ENCODE results near the gene KDSR.

The KDSR gene, protein sequence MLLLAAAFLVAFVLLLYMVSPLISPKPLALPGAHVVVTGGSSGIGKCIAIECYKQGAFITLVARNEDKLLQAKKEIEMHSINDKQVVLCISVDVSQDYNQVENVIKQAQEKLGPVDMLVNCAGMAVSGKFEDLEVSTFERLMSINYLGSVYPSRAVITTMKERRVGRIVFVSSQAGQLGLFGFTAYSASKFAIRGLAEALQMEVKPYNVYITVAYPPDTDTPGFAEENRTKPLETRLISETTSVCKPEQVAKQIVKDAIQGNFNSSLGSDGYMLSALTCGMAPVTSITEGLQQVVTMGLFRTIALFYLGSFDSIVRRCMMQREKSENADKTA

DNA sequence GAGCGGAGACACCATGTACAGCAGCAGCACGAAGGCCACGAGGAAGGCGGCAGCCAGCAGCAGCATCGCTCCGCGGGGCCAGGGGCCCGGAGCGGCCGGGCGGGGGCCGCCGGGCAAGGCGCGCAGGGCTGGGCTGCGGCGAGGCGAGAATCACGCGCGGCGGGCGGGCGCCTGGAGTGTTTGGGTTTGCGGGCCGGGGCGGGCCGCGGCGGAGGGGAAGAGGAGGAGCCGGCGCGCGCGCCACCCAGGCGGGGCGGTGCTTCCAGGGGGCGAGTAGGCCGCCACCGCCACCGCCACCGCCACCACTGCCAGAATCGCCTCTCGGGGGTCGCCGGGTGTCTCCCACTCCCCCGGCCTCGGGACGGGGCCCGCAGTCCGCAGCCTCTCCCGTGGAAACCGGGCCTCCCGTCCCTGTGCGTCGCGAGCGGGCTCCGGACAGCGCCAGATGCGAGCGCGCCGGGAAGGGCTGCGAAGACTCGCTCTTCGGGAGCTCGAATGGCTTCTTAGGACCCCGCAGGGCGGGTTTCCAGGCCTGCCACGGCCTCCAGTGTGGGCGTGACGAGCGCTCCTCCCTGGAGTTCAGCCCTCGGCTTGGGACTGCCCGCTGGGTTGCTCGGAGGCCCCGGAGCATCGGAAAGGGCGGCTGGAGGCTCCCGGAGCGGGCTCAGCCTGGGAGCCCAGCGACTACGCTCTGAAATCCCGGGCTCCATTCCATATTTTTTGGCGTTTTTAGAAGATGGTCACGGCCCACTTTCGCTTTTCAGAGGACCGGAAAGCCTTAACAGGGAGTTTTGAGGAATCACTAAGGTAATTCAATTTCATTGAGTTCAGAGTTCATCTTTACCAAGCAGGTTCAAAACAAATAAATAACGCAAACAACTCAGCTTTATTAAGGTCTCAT lies at the start of gene KDSR:
TSS of gene KDSR (minus strand) at position 154 of the 901 bp plus-strand sequence. CDS start at position 66, 88 bp downstream.
- DNase-seq (ENCODE audit: extremely low read depth, low read depth) = peak; percentile 96
- TF ChIP-seq, protein P1, sequence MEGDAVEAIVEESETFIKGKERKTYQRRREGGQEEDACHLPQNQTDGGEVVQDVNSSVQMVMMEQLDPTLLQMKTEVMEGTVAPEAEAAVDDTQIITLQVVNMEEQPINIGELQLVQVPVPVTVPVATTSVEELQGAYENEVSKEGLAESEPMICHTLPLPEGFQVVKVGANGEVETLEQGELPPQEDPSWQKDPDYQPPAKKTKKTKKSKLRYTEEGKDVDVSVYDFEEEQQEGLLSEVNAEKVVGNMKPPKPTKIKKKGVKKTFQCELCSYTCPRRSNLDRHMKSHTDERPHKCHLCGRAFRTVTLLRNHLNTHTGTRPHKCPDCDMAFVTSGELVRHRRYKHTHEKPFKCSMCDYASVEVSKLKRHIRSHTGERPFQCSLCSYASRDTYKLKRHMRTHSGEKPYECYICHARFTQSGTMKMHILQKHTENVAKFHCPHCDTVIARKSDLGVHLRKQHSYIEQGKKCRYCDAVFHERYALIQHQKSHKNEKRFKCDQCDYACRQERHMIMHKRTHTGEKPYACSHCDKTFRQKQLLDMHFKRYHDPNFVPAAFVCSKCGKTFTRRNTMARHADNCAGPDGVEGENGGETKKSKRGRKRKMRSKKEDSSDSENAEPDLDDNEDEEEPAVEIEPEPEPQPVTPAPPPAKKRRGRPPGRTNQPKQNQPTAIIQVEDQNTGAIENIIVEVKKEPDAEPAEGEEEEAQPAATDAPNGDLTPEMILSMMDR (IDR thresholded peaks at IDR 0.05; ENCODE audit: low read depth, low read length) = no peak

DNA sequence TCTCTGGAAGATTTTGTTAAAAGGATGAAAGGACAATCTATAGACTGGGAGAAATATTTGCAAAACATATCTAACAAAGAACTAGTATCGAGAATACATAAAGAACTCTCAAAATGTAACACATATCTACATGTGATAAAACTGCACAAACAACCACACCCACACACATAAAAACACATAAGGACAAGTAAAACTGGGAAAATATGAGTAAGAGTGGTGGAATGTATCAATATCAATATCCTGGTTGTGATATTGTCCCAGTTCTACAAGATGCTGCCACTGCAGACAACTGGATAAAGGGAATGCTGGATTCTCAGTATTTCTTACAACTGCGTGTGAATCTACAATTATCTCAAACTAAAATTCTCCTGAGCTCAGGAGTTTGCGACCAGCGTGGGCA lies 45.9 kb upstream of the KDSR start:
- TF ChIP-seq, protein P1 (IDR thresholded peaks at IDR 0.05; ENCODE audit: low read depth, low read length) = no peak

DNA sequence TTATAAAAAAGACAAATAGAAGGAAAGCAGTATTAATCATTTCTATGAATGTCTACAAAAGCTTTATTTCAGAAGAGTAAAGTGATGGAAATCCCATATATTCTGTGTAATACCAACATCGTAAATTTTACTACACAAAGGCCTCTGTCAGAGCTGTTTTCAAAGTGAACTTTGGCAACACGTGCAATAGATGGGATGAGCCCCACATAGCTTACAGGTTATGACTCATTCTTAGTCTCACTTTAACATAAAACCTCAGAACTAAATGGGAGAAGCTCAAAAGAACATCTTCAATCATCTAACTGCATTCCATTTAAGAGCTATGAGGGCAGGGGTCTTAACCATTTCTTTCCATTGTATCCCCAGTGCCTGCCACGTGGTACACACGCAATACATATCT lies 43.8 kb upstream of the KDSR start:
- TF ChIP-seq, protein P1 (IDR thresholded peaks at IDR 0.05; ENCODE audit: low read depth, low read length) = no peak
- no peak for DNase-seq (ENCODE audit: extremely low read depth, low read depth)

More for the DNA sequence above, 45.9 kb upstream of the KDSR start:
- no peak for DNase-seq (ENCODE audit: extremely low read depth, low read depth)

DNA sequence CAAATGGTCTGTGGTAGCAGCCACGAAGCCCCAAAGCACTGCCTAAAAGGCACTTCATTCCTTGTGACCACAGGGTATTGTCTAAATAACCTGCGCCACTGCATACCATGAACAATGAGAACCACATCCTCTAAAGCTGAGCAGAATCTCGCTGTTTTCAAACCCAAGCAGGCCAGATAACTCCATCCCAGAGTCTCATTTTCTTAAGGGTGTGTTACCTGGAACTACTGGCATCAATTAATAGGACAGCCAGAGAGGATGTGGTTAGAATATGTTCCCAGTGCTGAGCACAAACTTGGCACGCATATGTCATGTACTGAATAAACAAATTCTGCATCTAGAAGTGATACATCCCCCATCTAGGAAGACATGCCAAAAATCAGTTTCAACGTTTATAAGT lies 42.3 kb upstream of the KDSR start:
- TF ChIP-seq, protein P1 (IDR thresholded peaks at IDR 0.05; ENCODE audit: low read depth, low read length) = no peak

DNA sequence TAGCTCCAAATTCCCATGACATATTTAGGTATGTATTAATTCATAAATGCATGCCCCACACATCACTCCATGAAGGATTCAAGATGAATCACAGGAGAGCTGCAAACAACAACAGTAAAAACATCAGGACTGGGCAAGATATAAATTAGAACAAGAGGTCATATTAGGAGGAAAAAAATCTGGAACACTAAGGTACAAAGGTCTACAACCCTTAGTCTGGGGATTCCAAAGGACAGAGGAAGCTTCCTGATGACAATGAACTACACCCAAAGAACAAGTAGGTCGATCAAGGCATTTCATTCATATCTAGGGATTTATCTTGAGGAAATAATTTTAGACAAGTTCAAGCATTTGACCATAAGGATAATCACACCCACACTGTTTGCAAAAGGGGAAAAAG lies 40.7 kb upstream of the KDSR start:
- TF ChIP-seq, protein P1 (IDR thresholded peaks at IDR 0.05; ENCODE audit: low read depth, low read length) = no peak
- DNase-seq (ENCODE audit: extremely low read depth, low read depth) = no peak

More for the DNA sequence above, 42.3 kb upstream of the KDSR start:
- DNase-seq (ENCODE audit: extremely low read depth, low read depth) = no peak

DNA sequence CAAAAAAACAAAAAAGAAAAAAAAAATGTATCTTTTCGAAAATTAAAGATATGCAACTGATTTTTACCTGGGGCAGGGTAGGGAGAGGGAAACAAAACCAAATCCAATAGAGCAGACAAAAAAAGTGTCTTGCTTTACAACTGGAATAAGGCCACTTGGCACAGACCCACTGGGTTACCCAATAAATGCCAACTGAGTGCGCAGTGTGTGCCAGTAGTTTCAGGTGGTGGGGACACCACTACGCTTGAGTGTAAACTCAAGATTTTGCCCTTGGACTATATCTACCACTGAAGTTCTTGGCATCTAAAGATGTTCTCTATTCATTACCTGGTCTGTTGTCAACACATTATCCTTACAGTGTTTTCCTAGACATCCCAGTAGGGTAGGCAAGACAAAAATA lies 39.0 kb upstream of the KDSR start:
- no peak for DNase-seq (ENCODE audit: extremely low read depth, low read depth)
- TF ChIP-seq, protein P1 (IDR thresholded peaks at IDR 0.05; ENCODE audit: low read depth, low read length) = no peak

Measured in AG09319 (cell line).